Camera-type eye (tissue), 1 donor: Measurements from ENCODE around the gene C9orf50. TPM values are rescaled to one million over a fixed set of nuclear protein-coding genes. Genes with fewer than 3 reads are reported as not detected.

Experiments used
- total RNA-seq: library from RNA; depleted of rRNA; stranded (reverse); fragments of >200 nt; gene quantifications from one replicate; pipeline ENCODE4 v1.2.3, GENCODE V29; 2014

C9orf50 gene, protein sequence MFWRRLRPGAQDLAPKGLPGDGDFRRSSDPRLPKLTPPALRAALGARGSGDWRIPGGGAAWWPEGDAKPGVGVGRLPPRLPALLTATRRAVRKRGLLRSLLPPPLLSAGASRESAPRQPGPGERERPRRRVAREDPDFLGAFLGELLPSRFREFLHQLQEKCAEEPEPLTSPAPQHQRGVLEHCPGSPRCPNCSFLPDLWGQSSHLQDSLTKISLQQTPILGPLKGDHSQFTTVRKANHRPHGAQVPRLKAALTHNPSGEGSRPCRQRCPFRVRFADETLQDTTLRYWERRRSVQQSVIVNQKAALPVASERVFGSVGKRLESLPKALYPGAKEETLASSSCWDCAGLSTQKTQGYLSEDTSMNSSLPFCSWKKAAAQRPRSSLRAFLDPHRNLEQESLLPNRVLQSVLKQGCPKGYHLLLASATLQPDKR
- 0.71 TPM for total RNA-seq

DNA sequence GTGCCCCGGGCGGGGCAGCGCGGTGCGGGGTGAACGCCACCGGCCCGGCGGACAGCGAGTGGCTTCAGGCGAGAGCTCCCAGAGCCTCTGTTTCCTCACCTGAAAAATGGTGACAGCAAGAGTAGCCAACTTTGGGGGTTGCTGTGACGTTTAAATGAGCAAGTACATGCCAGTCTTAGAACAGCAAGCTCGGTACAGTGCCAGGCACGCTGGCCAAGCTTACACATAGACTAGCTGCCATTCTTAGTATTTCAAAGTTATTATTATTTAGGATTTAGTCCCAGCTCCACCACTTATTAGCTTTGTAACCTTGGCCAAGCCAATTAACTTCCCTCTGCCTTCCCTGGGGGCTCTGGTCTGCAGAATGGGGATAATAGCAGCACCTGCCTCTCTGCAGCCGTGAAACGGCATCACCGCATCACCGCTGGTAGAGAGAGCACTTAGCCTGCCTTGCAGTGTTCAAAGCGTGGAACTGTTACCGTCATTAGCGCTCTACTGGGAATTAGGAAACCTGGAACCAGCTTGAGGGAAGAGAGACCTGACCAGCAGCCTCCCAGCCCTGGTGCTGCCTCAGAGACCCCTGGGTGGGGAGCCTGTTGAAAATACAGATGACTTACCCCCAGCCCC lies at the start of gene C9orf50:
Gene C9orf50, minus strand, starts transcription at position 433 of the 627 bp plus-strand sequence. CDS start 527 bp downstream, outside the sequence.

DNA sequence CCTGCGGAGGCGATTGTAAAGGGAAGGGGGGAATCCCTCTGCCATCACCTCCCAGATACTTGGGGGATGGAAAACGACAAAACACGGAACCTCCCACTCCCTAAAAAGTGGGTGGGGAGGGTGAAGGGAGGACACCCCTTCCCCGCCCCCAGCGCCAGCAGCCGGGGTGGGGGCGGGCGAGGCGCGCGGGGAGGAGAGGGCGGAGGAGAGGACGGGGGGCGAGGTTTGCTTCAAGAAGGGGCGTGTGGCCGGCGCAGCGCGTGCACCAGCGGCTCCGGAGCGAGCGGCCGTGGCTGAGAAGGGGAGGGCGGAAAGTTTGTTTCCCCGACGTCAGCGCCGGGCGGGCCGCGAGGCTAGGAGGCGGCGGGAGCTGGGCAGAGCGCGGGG lies 44.5 kb upstream of the C9orf50 start, which contains the start of gene PRRX2:
Gene PRRX2, plus strand, starts transcription at position 259 of the 387 bp plus-strand sequence. CDS start 221 bp downstream, outside the sequence.

DNA sequence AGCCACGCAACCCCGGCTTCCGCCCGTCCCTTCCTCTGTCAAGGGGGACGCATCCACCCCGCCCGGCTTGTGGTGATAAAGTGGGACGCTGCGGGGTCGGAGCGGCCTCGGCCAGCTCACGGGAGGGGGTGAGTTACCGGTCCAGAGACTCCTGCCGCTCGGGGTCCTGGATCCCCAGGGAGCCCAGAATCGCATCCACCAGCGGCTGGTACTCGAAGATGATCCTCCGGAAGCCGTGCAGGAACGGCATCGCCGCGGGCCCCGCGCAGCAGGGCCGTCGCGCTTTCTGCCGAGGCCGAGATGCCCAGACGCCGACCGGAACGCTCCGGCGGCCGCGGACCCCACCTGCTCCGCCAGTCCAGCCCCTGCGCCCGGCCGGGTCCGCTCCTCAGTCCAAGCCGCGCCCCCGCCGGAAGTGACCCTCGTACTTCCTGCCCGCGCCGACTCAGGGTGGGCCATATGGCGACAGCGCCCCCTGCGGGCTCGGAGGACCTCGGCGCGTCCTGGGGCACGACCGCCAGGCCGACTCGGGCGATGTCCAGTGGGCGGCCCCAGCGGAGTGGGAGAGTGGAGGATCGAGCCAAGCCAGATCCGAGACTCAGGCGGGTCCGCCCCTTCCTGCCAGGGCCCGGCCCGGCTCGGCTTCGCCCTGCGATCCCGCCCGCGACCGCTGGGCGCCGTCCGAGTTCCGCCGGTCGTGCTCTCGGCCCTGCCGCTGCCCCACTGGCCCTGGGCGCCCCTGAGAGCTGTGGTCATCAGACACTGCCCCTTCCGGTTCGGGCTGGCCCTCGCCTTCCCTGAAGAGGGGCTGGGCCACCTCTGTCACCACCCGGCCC lies 21.1 kb upstream of the C9orf50 start, which contains the start of gene ASB6:
Gene ASB6, minus strand, starts transcription at position 402 of the 836 bp plus-strand sequence. Its CDS starts 152 bp downstream, at position 250.

DNA sequence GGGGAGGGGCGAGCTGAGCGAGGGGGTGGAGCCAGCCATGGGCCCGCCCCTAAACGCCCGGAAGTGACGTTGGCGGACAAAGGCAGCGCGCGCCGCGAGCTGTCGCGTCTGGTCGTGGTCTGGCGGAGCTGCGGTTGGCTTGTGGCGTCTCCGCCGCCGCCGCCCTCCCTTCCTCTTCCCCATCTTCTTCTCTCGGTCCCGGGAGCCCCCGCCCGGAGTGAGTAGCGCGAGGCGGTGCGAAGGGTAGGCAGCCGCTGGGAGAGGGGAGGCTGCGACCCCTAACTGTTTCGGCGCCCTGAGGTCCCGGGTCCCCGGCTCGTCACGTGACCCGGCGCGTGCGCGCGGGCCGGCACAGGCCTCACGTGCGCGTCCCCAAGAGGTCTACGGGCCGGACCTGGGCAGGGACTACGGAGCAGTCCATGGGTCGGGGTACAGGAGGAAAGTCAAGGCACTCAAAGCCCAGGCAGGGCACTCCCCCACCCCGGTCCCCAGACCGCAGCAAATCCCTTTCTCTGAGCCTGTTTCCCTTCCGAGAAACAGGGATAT lies 5.3 kb upstream of the C9orf50 start, which contains the start of gene NTMT1:
Gene NTMT1, plus strand, starts transcription at position 85 of the 546 bp plus-strand sequence. CDS start 6,541 bp downstream, outside the sequence.

Other genes starting within 250 kb of the C9orf50 start
- 13.7 TPM for gene NTMT1, start 5.1 kb upstream of the C9orf50 start, total RNA-seq
- 22.5 TPM for gene ASB6, start 21.1 kb upstream of the C9orf50 start, total RNA-seq
- gene PRRX2, start 44.5 kb upstream of the C9orf50 start, total RNA-seq = 7.9 TPM
- 8.9 TPM for gene PTGES, start 131.9 kb upstream of the C9orf50 start, total RNA-seq
- 43.3 TPM for gene TOR1B, start 182.1 kb upstream of the C9orf50 start, total RNA-seq
- 33.4 TPM for gene TOR1A, start 203.0 kb upstream of the C9orf50 start, total RNA-seq
- gene C9orf78, start 214.2 kb upstream of the C9orf50 start, total RNA-seq = 57.0 TPM
- gene USP20, start 214.4 kb upstream of the C9orf50 start, total RNA-seq = 20.7 TPM